Gastroesophageal sphincter (tissue), 3 donors: ENCODE data around the gene PTPRD.

Experiments used
- POLR2A ChIP-seq, 2 donors: fragments of 450-650 bp; IDR thresholded peaks; one replicate each; pipeline ENCODE4 v1.6.1; 2017; ENCODE audit warnings: antibody characterized with exemption in 2 of 2, mild to moderate bottlenecking in 2 of 2, moderate library complexity in 1 of 2
- TF ChIP-seq, protein P1 (sequence below), 4 experiments: fragments of 200-600 bp in 2 of 4; fragments of 450-650 bp in 2 of 4; sonication (generic) in 1 of 4; IDR thresholded peaks; one replicate each; pipeline ENCODE4 v1.5.1; 2017 to 2019; ENCODE audit warnings: antibody characterized with exemption in 4 of 4, mild to moderate bottlenecking in 2 of 4, moderate library complexity in 2 of 4

DNA sequence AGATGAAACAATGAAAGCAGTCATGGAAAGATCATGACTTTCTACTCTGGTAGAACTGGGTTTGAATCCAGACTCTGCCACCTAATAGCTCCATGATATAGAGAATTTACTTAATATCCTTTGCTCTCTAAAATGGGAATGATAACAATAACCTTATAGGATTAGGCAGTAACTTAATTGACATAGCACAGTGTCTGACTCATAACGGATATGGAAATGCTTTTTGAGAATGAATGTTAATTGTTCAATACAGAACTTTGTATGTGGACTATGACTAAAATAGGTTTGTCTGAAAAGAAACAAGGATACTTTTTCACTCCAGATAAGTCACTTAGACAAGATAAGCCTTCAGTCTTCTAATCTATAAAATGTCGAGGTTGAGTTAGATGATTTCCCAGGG, 330.7 kb downstream of the PTPRD start:
- TF ChIP-seq, protein P1, sequence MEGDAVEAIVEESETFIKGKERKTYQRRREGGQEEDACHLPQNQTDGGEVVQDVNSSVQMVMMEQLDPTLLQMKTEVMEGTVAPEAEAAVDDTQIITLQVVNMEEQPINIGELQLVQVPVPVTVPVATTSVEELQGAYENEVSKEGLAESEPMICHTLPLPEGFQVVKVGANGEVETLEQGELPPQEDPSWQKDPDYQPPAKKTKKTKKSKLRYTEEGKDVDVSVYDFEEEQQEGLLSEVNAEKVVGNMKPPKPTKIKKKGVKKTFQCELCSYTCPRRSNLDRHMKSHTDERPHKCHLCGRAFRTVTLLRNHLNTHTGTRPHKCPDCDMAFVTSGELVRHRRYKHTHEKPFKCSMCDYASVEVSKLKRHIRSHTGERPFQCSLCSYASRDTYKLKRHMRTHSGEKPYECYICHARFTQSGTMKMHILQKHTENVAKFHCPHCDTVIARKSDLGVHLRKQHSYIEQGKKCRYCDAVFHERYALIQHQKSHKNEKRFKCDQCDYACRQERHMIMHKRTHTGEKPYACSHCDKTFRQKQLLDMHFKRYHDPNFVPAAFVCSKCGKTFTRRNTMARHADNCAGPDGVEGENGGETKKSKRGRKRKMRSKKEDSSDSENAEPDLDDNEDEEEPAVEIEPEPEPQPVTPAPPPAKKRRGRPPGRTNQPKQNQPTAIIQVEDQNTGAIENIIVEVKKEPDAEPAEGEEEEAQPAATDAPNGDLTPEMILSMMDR (IDR thresholded peaks at IDR 0.05) = no peak
- no peak for TF ChIP-seq POLR2A (IDR thresholded peaks at IDR 0.05)
